CD4-positive, alpha-beta T cell (primary cell): ENCODE measurements around the gene PLG. TPM values are rescaled to one million over a fixed set of nuclear protein-coding genes. Genes with fewer than 3 reads are reported as not detected.

Experiments
- ATAC-seq: fragments of 200-7000 bp; cut with Tn5 transposase; one replicate; pipeline ENCODE4 v1.10.0; 2022; ENCODE audit warnings: mild to moderate bottlenecking; ENCODE audit not compliant: poor library complexity
- CTCF ChIA-PET: fragments of 350-600 bp; sonication (Branson Sonifier 250); formaldehyde crosslinking; loops from one replicate; lab custom pipeline; 2021; ENCODE audit warnings: antibody characterized with exemption, inconsistent platforms; lab: Charles Lee
- POLR2A ChIA-PET: fragments of 350-600 bp; sonication (Branson Sonifier 250); formaldehyde crosslinking; loops from one replicate; lab custom pipeline; 2021; ENCODE audit warnings: antibody characterized with exemption, inconsistent platforms; lab: Charles Lee
- DNase-seq, 14 experiments: peaks; one replicate each; pipeline ENCODE4 v3.0.0-alpha.2; 2013 to 2020; ENCODE audit warnings: mixed read lengths in 2 of 14
- H3K27ac ChIP-seq, 2 donors: one replicate each; pipeline versions ENCODE4 v1.5.1 to v1.7.0; 2013; ENCODE audit warnings: low read length in 2 of 2, low read depth in 1 of 2, mild to moderate bottlenecking in 1 of 2
- H3K27me3 ChIP-seq, 2 experiments: 1 replicate in 1 of 2; 2 replicates in 1 of 2; pipeline versions ENCODE4 v1.6.1 to v1.7.0; 2013; ENCODE audit warnings: low read length in 2 of 2, control low read depth in 1 of 2, mild to moderate bottlenecking in 1 of 2, moderate library complexity in 1 of 2; ENCODE audit not compliant: insufficient read depth in 2 of 2, control insufficient read depth in 1 of 2
- H3K36me3 ChIP-seq: one replicate; pipeline ENCODE4 v1.6.1; 2013; ENCODE audit warnings: low read length, control low read depth; ENCODE audit not compliant: insufficient read depth
- H3K4me1 ChIP-seq: one replicate; pipeline ENCODE4 v1.6.1; 2013; ENCODE audit warnings: low read length, control low read depth; ENCODE audit not compliant: insufficient read depth
- H3K4me3 ChIP-seq: one replicate; pipeline ENCODE4 v1.5.1; 2013; ENCODE audit warnings: mild to moderate bottlenecking, low read length, moderate library complexity
- H3K9me3 ChIP-seq, 2 experiments: 1 replicate in 1 of 2; 2 replicates in 1 of 2; pipeline versions ENCODE4 v1.6.1 to v1.7.0; 2013; ENCODE audit warnings: low read length in 2 of 2, mild to moderate bottlenecking in 2 of 2, control low read depth in 1 of 2, moderate library complexity in 1 of 2; ENCODE audit not compliant: control insufficient read depth in 1 of 2, insufficient read depth in 1 of 2
- H3K27ac Mint-ChIP-seq: one replicate; pipeline ENCODE4 v1.8.0; 2020; ENCODE audit warnings: mixed read lengths
- H3K27me3 Mint-ChIP-seq: one replicate; pipeline ENCODE4 v1.8.0; 2021; ENCODE audit warnings: mixed read lengths
- H3K36me3 Mint-ChIP-seq: one replicate; pipeline ENCODE4 v1.8.0; 2021; ENCODE audit warnings: low read depth, mixed read lengths
- H3K4me1 Mint-ChIP-seq: one replicate; pipeline ENCODE4 v1.8.0; 2021; ENCODE audit warnings: low read depth, mixed read lengths
- H3K4me3 Mint-ChIP-seq: one replicate; pipeline ENCODE4 v1.8.0; 2020; ENCODE audit warnings: mild to moderate bottlenecking, mixed read lengths
- H3K9me3 Mint-ChIP-seq: one replicate; pipeline ENCODE4 v1.8.0; 2020; ENCODE audit warnings: mixed read lengths
- CTCF ChIP-seq: fragments of 200-600 bp; IDR thresholded peaks from one replicate; pipeline ENCODE4 v1.8.0; 2022; ENCODE audit warnings: antibody characterized with exemption, mild to moderate bottlenecking
- intact Hi-C, 2 experiments: fragments of 100-400 bp; cut with DNase I in 1 of 2; cut with micrococcal nuclease in 1 of 2; formaldehyde crosslinking; loops; one replicate each; pipeline versions ENCODE4 v1.15.1 to v1.9.0; 2023 to 2025; cut with DNase I, micrococcal nuclease
- total RNA-seq, 174 experiments: library from RNA in 2 of 174; stranded (reverse) in 2 of 174; gene quantifications; one replicate each; pipeline ENCODE4 v1.2.3 and lab custom pipeline; 2021 to 2026

PLG gene
- total RNA-seq, 2 experiments from 2014 or later: not detected

- no peak overlapping the region for H3K4me3 Mint-ChIP-seq
- no peak overlapping the region for H3K27ac Mint-ChIP-seq
- H3K4me1 Mint-ChIP-seq: no peaks in the 10 kb centered on the region
- peaks cover 0 to 3% of the 10 kb centered on the region in 2 experiments for H3K9me3 ChIP-seq
- ChIA-PET POLR2A (no interaction called here), CTCF (no interaction called here)
- H3K9me3 Mint-ChIP-seq: no peaks in the 10 kb centered on the region
- H3K4me1 ChIP-seq: no peaks in the 10 kb centered on the region
- H3K27ac ChIP-seq: no peak overlapping the region
- H3K27me3 Mint-ChIP-seq: peaks cover 59% of the 10 kb centered on the region
- no peak overlapping the region for H3K4me3 ChIP-seq
- TF ChIP-seq CTCF: no peak
- H3K36me3 Mint-ChIP-seq: no peaks in the 10 kb centered on the region
- ATAC-seq: no peak
- peaks cover 7 to 19% of the 10 kb centered on the region in 2 experiments for H3K27me3 ChIP-seq
- H3K36me3 ChIP-seq: no peaks in the 10 kb centered on the region
- intact Hi-C loops: no loop called here
- no peak for DNase-seq
These were observed 54.0 kb downstream of the PLG start for GRCh38 chr6:160756021-160756420.

GRCh38 chr6:160756871-160757270 is 54.8 kb downstream of the PLG start:
- Mint-ChIP-seq H3K27me3 (peaks cover 55% of the 10 kb centered on the region), H3K4me3 (no peak overlapping the region), H3K9me3 (no peaks in the 10 kb centered on the region), H3K4me1 (no peaks in the 10 kb centered on the region), H3K27ac (no peak overlapping the region), H3K36me3 (no peaks in the 10 kb centered on the region)
- Histone ChIP-seq H3K27me3 (peaks cover 7 to 19% of the 10 kb centered on the region in 2 experiments), H3K36me3 (no peaks in the 10 kb centered on the region), H3K9me3 (peaks cover 0 to 3% of the 10 kb centered on the region in 2 experiments), H3K4me1 (no peaks in the 10 kb centered on the region), H3K27ac (no peak overlapping the region), H3K4me3 (no peak overlapping the region)
- ChIA-PET CTCF (no interaction called here), POLR2A (no interaction called here)
- intact Hi-C loops: no loop called here
- ATAC-seq (no peak), DNase-seq (no peak)
- TF ChIP-seq CTCF: no peak

- Mint-ChIP-seq H3K4me3 (no peak overlapping the region), H3K9me3 (peaks cover 2% of the 10 kb centered on the region), H3K27me3 (peaks cover 60% of the 10 kb centered on the region), H3K4me1 (no peaks in the 10 kb centered on the region), H3K27ac (no peak overlapping the region), H3K36me3 (no peaks in the 10 kb centered on the region)
- ChIA-PET POLR2A (no interaction called here), CTCF (no interaction called here)
- intact Hi-C loops: loop anchor here in 1 of 2 experiments (5.0 kb wide), 1 partner anchor 243 kb away; no protein-coding TSS in a partner anchor
- H3K9me3 ChIP-seq: peaks cover 0 to 3% of the 10 kb centered on the region in 2 experiments
- no peak for ATAC-seq
- H3K27me3 ChIP-seq: peaks cover 13 to 32% of the 10 kb centered on the region in 2 experiments
- no peaks in the 10 kb centered on the region for H3K36me3 ChIP-seq
- no peaks in the 10 kb centered on the region for H3K4me1 ChIP-seq
- no peak overlapping the region for H3K4me3 ChIP-seq
- no peak overlapping the region for H3K27ac ChIP-seq
- TF ChIP-seq CTCF: no peak
- no peak for DNase-seq
These were observed 62.8 kb downstream of the PLG start for GRCh38 chr6:160764847-160765246.
